GM18858 (cell line): ENCODE measurements around the gene FBXL2.
"Not testable (repeated sequence)": the region's sequence is repeated elsewhere in the genome, so short reads cannot be mapped to it uniquely, and the experiment has no call there.

Source experiments
- ATAC-seq: cut with Tn5 transposase; IDR thresholded peaks from one replicate; pipeline ENCODE4 v1.9.1; 2021; ENCODE audit not compliant: unreplicated experiment

The FBXL2 gene

DNA sequence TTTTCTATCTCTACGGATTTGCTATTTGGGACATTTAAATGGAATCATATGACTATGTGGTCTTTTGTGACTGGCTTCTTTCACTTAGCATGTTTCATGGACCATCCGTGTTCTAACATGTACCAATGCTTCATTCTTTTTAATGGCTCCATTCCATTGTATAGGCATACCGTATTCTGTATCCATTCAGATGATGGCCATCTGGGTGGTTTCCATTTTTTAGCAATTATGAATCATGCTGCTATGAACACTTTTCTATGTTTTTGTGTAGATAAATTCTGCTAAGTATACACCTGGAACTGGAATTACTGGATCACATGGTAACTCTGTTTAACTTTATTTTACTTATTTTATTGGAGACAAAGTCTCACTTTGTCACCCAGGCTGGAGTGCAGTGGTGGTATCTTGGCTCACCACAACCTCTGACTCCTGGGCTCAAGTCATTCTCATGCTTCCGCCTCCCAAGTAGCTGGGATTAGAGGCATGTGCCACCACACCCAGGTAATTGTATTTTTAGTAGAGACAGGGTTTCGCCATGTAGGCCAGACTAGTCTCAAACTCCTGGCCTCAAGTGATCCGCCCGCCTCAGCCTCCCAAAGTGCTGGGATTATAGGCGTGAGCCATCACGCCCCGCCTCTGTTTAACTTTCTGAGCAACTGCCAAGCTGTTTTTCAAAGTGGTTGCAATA lies 149.5 kb downstream of the FBXL2 start:
- ATAC-seq, result no peak

- ATAC-seq, result no peak
Observed at GRCh38 chr3:33428734-33429133, 151.5 kb downstream of the FBXL2 start.

GRCh38 chr3:33429306-33429705 lies 152.1 kb downstream of the FBXL2 start:
- ATAC-seq, result not testable (repeated sequence)

DNA sequence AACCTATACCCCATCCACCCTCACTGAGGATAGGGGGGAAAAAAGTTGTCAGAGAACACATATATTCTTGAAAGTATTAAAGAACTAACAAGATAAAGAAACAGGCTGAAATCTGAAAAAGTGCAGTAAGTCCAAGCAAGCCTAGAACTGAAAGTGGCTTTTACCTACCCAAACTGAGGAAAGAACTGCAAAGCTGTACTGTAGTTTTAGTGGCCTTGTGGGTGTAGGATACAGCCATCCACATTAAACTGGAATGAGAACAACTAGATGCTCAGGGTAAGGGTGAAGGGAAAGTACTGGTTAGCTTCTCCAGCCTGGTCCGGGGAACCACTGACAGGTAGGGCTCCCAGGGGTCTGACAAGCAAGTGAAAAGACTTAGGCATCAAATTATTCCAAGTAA lies 152.8 kb downstream of the FBXL2 start:
- no peak for ATAC-seq

DNA sequence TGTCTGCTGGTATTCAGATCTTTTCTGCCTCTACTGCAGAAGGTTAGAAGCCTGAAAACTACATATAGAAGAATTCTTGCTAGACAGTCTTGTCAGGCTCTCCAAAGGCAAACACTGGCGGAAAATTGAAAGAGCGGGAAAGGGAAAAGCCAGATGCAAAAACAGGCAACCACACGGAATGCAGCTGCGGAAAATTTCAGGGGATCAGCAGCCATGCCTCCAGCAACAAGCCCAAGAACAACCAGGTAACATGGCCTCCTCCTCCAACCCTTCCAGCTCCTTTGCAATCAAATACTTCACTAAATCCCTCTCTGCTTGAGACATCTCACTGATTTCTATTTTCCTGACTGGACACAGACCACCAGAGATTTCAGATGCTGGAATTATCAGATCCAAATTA lies 153.3 kb downstream of the FBXL2 start:
- no peak for ATAC-seq

GRCh38 chr3:33433843-33434242 lies 156.6 kb downstream of the FBXL2 start:
- no peak for ATAC-seq
